Subcutaneous abdominal adipose tissue (tissue), 5 donors: ENCODE results near the gene PSKH1.

Source experiments
- H3K27ac ChIP-seq: one replicate; pipeline ENCODE4 v1.7.0; 2013; ENCODE audit warnings: low read depth, mild to moderate bottlenecking, inconsistent platforms, low read length, moderate library complexity
- H3K27me3 ChIP-seq, 5 donors: one replicate each; pipeline ENCODE4 v1.7.0; 2013; ENCODE audit warnings: low read length in 5 of 5, inconsistent platforms in 1 of 5; ENCODE audit not compliant: control insufficient read depth in 5 of 5, insufficient read depth in 4 of 5
- H3K36me3 ChIP-seq, 5 donors: one replicate each; pipeline ENCODE4 v1.7.0; 2013; ENCODE audit warnings: low read length in 5 of 5; ENCODE audit not compliant: control insufficient read depth in 5 of 5, insufficient read depth in 5 of 5
- H3K4me1 ChIP-seq, 5 donors: one replicate each; pipeline ENCODE4 v1.7.0; 2013; ENCODE audit warnings: low read length in 5 of 5, mild to moderate bottlenecking in 3 of 5, moderate library complexity in 1 of 5; ENCODE audit not compliant: control insufficient read depth in 5 of 5, insufficient read depth in 5 of 5
- H3K4me3 ChIP-seq, 5 donors: one replicate each; pipeline ENCODE4 v1.7.0; 2013; ENCODE audit warnings: low read length in 5 of 5, low read depth in 1 of 5
- H3K9ac ChIP-seq, 5 donors: one replicate each; pipeline ENCODE4 v1.7.0; 2013; ENCODE audit warnings: low read length in 5 of 5, mild to moderate bottlenecking in 4 of 5, moderate library complexity in 3 of 5
- H3K9me3 ChIP-seq, 5 donors: one replicate each; pipeline ENCODE4 v1.7.0; 2013; ENCODE audit warnings: low read length in 5 of 5; ENCODE audit not compliant: control insufficient read depth in 5 of 5
- donor health status: healthy.
- donor health status: healthy.
- donor health status: healthy.
- donor health status: healthy.
- donor health status: healthy.

Gene PSKH1

DNA sequence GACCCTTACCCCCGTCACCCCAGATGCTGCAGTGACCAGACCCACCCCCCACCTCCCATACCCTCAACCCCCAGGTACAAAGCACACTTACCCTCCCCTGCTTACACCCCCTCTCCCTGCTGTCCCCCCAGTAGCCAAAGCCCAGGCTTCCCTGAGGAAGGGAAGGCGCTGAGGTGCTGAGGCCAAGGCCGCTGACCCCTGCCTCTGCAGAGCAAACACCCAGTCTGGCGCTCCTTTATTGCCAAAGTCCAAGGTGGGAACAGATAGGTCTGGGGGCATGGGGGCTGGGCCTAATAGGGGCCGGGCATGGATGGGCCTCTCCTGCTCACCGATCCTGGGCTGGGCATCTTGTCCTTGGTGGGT lies 50.2 kb downstream of the PSKH1 start:
- Histone ChIP-seq H3K9ac (peak overlapping the region in 1 of 5 donors; percentile 1), H3K9me3 (no peaks in the 10 kb centered on the region), H3K27me3 (no peaks in the 10 kb centered on the region), H3K36me3 (peaks cover 0 to 83% (median 78%) of the 10 kb centered on the region in 5 donors), H3K27ac (peak overlapping the region; percentile 74), H3K4me1 (peaks cover 7 to 38% (median 36%) of the 10 kb centered on the region in 5 donors), H3K4me3 (no peak overlapping the region)

DNA sequence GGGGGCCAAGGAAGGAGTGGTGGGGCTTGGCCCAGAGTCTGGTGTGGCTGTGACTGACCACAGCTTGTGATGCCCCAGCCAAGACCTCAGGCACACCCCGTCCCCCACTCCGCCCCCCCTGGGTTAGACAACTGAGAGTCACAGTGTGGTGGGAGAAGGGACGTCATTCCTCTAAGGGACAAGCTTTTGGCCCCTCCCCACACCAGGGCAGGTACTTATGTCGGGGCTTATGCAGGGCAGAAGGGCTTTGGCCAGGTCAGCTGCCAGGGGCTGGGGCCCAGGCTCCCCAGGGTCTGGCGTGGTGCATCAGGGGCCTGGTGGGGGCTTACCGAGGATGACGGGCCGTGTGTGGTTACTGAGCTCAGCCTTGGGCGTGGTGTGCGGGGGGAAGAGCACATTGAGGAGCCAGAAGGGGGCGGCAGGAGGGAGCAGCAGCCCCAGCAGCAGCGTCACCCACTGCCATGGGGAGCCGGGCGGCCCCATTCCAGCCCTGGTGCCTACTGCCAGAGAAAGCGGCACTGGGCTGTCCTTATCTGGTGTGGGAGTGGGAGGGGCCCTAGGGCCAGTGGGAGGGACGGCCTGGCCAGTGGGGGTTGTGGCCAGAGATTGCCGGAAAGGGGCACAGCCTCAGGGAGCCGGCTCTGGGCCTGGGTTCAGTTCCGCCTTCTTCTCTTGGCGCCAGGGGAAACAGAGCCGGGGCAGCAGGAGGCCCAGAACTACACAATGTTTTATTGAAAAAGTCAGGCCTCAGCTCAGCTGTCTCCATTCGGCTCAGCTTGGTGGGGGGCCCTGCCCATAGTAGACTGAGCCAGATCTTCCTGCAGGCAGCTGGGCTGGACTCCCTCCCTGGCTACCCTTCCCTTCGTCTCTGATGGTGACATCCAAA lies 50.8 kb downstream of the PSKH1 start, which contains the start of gene LCAT:
Gene LCAT, minus strand, starts transcription at position 502 of the 886 bp plus-strand sequence. Its CDS starts 19 bp downstream, at position 483.
- H3K4me1 ChIP-seq: peaks cover 7 to 38% (median 36%) of the 10 kb centered on the region in 5 donors
- peak within 1 kb of the TSS; percentile 74 for H3K27ac ChIP-seq
- H3K27me3 ChIP-seq: no peaks in the 10 kb centered on the region
- peaks cover 0 to 89% (median 84%) of the 10 kb centered on the region in 5 donors for H3K36me3 ChIP-seq
- H3K9me3 ChIP-seq: no peaks in the 10 kb centered on the region
- H3K9ac ChIP-seq: peak within 1 kb of the TSS in 2 of 5 donors; percentile 25 to 32
- no peak within 1 kb of the TSS for H3K4me3 ChIP-seq

DNA sequence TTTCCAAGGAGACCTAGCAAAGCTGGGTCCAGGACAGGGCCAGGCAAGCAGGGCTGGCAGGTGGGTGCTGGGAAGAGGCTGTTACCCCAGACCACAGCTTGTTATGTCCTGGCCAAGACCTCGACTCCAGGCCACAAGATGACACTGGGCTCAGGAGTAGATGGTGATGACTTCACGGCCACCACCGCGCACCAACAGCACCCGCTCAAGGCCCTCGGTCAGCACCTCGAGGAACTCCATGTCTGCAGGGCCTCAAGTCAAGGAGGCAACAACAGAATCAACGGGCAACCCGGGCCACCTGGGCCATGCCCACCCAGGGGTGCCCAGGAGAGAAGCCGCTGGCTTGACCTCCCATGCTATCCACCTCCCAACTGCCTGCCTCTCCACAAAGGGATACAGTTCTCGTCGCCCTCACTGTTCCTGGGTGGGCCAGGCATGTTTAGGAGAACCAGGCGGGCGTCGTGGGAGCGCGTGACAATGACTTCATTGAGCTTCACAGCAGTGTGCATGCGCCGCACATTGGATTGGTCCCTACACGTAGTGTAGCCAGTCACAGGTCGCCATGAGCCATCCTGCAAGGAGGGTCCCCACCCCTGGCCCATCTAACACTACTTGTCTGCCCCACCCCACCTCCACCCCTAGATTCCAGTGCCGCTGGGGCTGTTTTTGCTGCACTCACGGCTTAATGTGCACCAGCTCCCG lies 51.8 kb downstream of the PSKH1 start:
- Histone ChIP-seq H3K27ac (peak overlapping the region; percentile 74), H3K9ac (peak overlapping the region in 2 of 5 donors; percentile 25 to 32), H3K36me3 (peaks cover 0 to 93% (median 90%) of the 10 kb centered on the region in 5 donors), H3K9me3 (no peaks in the 10 kb centered on the region), H3K27me3 (no peaks in the 10 kb centered on the region), H3K4me1 (peaks cover 7 to 38% (median 36%) of the 10 kb centered on the region in 5 donors), H3K4me3 (no peak overlapping the region)

DNA sequence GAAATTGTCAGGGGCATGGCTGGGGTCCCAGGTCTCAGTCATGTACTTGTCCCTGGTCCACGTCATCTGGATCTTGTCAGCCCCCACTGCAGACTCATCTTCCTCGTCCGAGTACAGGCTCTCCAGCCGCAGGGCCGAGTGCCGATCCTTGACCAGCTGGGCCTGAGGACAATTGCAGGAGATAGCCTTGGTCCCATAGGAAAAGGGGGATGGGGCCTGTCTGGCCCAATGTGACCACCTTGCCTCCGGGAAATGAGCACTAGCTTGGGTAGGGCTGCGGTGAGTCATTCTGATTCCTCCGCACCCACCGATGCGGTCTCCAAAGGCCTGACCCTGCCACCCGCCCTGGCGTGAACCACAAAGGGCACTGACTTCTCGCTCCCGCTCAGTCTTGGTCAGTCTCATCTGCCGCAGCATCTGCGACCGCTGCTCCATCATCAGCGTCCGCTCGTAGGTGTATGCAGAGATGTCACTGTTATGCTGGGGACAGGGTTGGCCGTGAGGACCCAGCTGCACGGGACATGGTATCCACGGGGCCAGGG lies 52.4 kb downstream of the PSKH1 start:
- H3K9ac ChIP-seq: peak overlapping the region in 1 of 5 donors; percentile 30
- no peaks in the 10 kb centered on the region for H3K27me3 ChIP-seq
- no peaks in the 10 kb centered on the region for H3K9me3 ChIP-seq
- H3K27ac ChIP-seq: peak overlapping the region; percentile 74
- peaks cover 0 to 94% (median 90%) of the 10 kb centered on the region in 5 donors for H3K36me3 ChIP-seq
- peaks cover 7 to 38% (median 36%) of the 10 kb centered on the region in 5 donors for H3K4me1 ChIP-seq
- no peak overlapping the region for H3K4me3 ChIP-seq

DNA sequence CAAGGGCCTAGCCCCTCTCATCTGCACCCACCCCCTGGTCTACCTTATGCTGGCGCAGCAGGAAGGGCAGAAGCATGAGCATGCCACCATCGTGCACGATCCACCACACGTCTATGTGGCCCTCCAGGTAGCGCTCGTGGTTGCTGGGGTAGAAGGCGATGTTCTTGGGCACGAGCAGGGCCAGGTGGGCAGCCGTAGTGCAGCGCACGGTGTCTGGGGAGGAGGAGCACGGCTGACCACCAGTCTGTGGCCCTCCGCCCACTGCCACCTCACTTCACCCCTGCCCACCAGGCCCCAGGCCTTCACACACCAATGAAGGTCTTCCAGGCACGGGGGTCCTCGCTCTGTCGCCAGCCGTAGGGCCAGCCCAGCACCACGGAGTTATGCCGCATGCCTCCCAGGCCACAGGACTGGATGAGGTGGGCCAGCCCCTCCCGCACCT lies 53.1 kb downstream of the PSKH1 start:
- Histone ChIP-seq H3K27ac (peak overlapping the region; percentile 16), H3K27me3 (no peaks in the 10 kb centered on the region), H3K4me1 (peaks cover 7 to 39% (median 38%) of the 10 kb centered on the region in 5 donors), H3K9ac (no peak overlapping the region), H3K36me3 (peaks cover 0 to 99% (median 95%) of the 10 kb centered on the region in 5 donors), H3K9me3 (no peaks in the 10 kb centered on the region), H3K4me3 (no peak overlapping the region)

DNA sequence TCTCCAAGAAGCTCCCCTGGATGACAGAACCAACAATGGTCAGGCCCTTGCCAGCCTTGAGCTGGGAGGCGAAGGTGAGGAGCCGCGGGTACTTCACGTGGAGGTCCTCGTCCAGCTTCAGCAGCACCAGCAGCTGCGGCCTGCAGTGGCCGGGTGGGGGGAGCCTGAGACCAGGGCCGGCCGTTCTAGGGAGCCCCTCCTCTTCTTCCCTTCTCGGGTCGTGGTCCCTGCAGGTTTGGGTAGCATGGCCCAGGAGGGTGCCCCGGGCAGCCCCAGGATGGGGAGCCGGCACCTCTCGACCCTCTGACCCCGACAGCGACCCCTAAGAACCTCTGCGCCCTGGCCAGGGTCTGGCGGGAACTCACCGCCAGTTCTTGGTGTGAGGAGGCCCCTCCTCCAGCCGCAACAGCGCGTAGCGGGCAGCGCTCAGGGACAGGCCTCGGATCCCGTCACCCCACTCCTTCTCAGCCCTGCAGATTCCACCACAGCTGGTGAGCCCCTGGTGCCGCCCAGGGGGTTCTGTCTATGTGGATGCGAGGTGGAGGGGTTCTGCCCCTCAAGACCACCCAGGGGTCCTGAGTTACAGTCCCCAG lies 54.0 kb downstream of the PSKH1 start:
- H3K9me3 ChIP-seq: no peaks in the 10 kb centered on the region
- H3K36me3 ChIP-seq: peaks cover 0 to 100% (median 96%) of the 10 kb centered on the region in 5 donors
- H3K27me3 ChIP-seq: no peaks in the 10 kb centered on the region
- no peak overlapping the region for H3K9ac ChIP-seq
- peak overlapping the region; percentile 16 for H3K27ac ChIP-seq
- no peak overlapping the region for H3K4me3 ChIP-seq
- H3K4me1 ChIP-seq: peaks cover 12 to 48% (median 44%) of the 10 kb centered on the region in 5 donors

DNA sequence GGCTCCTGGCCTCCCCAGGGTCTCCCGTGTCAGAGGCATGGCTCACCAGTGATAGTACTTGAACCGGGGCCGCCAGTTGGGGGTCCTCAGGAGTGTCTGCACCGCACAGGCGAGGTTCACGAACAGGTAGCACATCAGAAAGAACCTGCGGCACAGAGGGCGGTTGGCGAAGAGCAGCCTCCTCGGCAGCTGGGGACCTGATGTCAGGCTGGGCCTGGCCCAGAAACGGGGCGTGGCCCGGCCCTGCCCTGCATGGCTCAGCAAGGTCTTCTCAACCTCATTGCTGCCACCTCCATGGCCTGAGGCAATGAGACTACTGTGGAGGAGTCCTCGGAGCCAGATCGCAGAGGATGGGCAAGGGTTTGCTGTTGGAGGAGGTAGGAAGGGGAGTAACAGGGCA lies 55.0 kb downstream of the PSKH1 start:
- H3K4me3 ChIP-seq: no peak overlapping the region
- H3K27me3 ChIP-seq: no peaks in the 10 kb centered on the region
- no peak overlapping the region for H3K9ac ChIP-seq
- peaks cover 12 to 45% (median 43%) of the 10 kb centered on the region in 5 donors for H3K4me1 ChIP-seq
- no peak overlapping the region for H3K27ac ChIP-seq
- H3K36me3 ChIP-seq: peaks cover 0 to 98% (median 91%) of the 10 kb centered on the region in 5 donors
- H3K9me3 ChIP-seq: no peaks in the 10 kb centered on the region

DNA sequence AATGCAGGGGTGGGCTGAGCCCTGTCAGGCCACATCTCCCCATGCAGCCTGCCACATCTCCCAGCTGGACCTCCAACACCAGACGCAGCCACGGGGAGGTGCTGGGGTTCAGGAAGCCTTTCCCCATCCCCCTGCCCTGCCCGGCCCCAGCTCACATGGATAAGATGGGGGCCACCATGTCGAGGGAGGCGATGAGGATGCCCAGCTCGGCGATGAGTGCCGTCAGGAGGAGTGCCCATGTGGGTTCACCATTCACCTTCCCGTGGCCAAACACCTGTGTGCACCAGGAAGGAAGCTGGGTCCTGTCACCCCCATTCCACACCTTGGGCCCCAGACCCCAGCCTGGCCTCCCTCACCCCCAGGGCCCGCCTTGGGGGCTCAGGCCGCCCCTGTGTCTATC lies 56.6 kb downstream of the PSKH1 start:
- Histone ChIP-seq H3K27ac (no peak overlapping the region), H3K27me3 (no peaks in the 10 kb centered on the region), H3K4me3 (no peak overlapping the region), H3K9me3 (no peaks in the 10 kb centered on the region), H3K36me3 (peaks cover 0 to 97% (median 95%) of the 10 kb centered on the region in 5 donors), H3K9ac (no peak overlapping the region), H3K4me1 (peaks cover 10 to 29% (median 28%) of the 10 kb centered on the region in 5 donors)

DNA sequence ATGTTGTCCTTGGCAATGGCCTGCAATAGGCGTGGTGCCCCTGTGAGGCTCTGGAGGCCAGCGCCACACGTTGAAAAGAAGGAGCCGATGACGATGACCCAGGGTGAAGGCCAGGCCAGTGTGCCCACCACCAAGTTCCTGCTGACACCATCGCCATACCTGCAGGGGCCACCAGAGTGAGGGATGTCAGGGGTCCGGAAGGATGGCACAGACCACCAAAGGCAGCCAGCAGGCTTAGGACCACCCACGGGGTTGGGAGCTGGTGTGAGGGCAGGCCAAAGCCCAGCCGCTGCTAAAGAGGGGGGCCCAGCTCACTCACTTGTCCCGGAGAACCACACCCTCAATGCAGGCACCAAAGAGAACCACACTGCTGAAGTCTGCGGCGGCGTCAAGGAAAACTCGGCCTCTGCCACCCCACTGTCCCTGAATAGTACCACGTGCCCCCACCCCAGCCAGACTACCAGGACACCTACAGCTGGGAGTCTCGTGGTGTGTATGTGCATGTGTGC lies 57.3 kb downstream of the PSKH1 start:
- Histone ChIP-seq H3K9ac (no peak overlapping the region), H3K9me3 (no peaks in the 10 kb centered on the region), H3K27me3 (no peaks in the 10 kb centered on the region), H3K27ac (no peak overlapping the region), H3K4me1 (peaks cover 8 to 21% (median 20%) of the 10 kb centered on the region in 5 donors), H3K4me3 (no peak overlapping the region), H3K36me3 (peaks cover 0 to 97% (median 95%) of the 10 kb centered on the region in 5 donors)
